Measurements from ENCODE around the gene CXorf38.
A peak's percentile ranks its signal among the peaks of the same experiment; 100 is the strongest.

Gene CXorf38, protein sequence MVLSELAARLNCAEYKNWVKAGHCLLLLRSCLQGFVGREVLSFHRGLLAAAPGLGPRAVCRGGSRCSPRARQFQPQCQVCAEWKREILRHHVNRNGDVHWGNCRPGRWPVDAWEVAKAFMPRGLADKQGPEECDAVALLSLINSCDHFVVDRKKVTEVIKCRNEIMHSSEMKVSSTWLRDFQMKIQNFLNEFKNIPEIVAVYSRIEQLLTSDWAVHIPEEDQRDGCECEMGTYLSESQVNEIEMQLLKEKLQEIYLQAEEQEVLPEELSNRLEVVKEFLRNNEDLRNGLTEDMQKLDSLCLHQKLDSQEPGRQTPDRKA

GRCh38 chrX:40647307-40648197 lies at the start of gene CXorf38:
Gene CXorf38 (minus strand): TSS chrX:40647561. CDS start chrX:40647520, 41 bp downstream.
- peak; percentile 3 for DNase-seq

DNA sequence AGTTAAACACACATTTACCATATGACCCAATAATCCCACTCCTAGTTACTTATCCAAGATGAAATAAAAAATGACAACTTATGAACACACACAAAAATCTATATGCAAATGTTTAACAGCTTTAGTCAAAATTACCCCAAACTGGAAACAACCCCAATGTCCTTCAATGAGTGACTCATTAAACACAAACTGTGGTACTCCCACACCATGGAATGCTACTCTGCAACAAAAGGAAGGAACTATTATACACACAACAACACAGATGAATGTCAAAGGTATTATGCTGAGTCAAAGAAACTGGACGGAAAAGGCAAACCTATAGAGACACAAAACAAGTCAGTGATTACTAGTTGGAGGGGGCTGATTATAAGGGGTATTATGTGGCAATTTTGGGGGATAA lies 47.4 kb upstream of the CXorf38 start:
- no peak for DNase-seq

GRCh38 chrX:40688929-40689328 lies 41.6 kb upstream of the CXorf38 start:
- DNase-seq: no peak

DNA sequence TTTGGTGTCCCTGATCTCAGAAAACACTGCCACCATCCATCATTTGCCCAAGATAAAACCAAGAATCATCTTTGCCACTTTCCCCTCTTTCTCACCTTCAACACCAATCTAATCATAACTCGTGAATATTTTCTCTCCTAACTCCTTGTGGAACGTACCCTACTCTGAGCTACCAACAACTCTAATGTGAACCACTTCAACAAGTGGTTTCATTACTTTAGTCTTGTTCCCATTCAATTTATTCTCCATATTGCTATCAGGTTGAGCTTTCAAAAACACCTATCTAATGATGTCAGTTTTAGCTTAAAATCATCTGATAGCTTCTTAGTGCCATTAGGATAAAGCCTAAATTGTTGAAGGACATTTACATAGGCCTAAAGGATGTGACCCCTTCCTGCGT lies 39.8 kb upstream of the CXorf38 start:
- DNase-seq: no peak

DNA sequence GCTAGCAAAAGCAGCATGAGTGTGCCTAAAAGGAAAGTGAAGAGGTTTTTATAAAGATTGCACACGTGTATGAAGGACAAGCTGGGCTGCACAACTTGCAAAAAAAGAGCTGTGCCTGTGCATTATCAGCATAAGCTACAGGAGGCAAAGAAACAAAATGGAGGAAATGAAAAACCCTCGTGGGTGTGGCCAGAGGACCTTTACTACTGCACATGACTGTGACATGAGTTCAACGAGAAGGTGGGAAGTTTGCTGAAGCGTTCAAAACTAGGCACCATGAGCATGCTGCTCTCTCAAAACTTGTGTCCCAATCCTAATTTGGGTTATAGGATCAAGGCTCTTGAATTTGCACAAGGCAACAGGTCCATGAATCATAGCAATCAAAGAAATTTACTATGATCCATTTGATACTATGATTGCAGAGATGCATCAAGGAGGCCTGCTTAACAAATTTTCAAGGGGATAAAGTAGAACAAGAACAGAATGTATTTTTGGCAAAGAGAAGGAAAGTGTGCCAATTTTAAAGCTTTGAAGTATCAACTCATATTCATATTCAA lies 38.1 kb upstream of the CXorf38 start:
- DNase-seq: no peak

DNA sequence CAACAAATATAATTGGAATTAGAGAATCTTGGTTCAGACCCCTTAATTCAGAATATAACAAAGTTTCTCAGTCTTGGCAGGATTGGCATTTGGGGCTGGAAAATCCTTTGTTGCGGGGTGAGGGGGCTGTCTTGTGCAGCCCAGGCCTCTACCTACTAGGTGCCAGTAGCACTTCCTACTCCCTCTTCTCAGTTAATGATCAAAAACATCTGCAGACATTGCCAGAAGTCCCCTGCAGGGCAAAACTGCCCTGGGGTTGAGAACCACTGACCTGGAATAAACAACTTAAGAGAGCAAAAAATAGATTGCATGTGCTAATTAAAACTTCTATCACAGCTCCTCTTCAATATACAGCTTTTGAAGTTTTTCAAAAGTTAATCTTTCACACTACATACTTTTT lies 36.7 kb upstream of the CXorf38 start:
- no peak for DNase-seq

- no peak for DNase-seq
Measured at GRCh38 chrX:40683245-40683644, 35.9 kb upstream of the CXorf38 start.

DNA sequence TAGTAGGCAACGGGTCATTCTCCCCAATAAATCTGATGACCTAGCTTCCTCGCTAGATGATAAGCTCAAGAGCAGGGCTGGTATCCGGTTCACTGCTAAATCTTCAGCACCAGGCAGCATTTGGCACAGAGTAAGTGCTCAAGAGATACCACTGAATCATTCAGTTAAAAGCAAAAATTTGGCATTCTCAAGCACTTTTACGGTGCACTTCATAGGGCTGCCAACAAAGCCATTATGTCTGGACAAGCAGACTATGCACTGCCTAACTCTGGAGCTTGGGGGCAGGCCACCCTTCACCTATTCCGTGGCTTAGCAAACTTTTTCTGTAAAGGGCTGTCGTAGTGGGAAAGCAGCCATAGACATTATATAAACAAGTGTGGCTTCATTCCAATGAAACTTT lies 23.8 kb upstream of the CXorf38 start:
- DNase-seq: no peak

DNA sequence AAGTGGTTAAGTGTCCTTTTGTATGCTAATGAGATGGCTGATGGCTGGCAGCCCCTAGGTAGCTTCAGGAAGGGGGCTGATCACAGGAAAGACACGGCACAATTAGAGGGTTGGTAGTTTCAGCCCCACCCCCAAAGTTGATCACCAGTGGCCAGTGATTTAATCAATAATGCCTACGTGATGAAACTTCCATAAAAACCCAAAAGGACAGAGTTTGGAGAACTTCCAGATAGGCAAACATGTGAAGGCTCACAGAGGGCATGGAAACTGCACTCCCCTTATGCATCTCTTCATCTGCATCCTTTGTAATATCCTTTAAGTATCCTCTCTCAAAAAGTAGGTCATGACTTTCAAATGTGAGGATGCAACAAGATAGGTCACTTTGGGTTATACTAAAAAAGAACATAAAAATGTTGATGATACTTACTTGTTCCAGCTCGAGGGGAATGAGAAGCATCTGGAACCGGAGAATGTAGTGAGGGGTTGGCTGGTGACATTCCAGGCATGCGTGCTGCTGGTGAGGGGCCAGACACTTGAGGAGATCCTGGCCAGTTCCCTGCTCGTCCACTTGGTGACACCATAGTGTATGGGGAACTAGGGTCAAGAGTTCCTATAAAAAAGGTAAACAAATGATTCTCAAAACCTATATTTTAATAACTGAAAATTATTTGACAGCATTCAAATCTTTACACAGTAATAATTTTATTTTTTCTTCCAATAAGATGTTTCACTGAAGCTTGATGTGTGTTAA lies 16.7 kb upstream of the CXorf38 start:
- no peak for DNase-seq

GRCh38 chrX:40663078-40663740 lies 15.8 kb upstream of the CXorf38 start:
- DNase-seq: no peak

DNA sequence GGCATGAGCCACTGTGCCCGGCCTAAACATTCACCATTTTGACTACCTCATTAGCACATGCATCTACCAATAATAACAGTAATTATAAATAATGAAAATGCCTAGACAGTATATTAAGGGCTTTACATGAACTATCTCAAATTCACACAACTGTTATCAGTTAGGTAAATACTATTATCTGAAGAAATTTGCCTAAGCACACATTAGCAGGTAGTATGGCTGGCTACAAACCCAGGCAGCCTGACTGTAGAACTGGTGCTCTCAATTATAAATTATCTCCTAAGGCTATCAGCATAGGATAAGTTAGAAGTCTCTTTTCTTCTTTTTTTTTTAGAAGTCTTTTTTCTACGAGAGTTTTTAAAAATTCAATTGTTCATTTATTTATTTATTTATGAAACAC lies 14.1 kb upstream of the CXorf38 start:
- DNase-seq: no peak

DNA sequence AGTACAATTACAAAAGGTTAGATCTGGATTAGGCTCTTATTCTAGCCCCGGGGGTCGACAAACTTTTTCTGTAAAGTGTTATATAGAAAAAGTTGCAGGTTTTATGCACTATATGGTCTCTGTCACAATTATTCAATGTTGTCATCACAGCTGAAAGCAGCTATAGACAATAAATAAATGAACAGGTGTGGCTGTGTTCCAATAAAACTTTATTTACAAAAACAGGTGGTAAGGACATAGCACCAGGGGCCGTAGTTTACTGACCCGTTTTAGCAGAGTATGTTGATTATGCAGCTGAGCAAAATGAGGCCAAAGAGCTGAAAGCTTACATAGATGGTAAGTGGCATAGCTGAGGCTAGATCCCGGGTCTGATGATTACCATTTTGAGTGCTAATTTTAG lies 13.0 kb upstream of the CXorf38 start:
- no peak for DNase-seq

DNA sequence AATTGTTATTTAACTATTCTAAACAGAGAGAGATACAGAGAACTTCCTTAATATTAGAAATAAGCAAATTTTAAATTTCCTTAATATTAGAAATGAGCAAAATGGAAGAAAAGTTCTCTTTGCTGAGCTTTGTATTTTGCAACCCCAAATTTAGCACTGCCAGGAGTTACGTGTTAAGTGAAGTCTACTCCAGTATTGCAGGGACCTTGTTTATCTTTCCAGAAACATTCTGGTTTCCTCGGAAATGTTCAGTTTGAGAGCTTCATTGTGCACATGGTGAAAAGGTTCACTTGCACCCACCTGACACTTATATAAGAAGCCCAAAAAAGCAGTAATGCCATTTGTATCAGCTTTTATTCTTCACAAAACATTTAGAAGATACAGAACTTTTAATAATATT lies 6.2 kb upstream of the CXorf38 start:
- DNase-seq: no peak

DNA sequence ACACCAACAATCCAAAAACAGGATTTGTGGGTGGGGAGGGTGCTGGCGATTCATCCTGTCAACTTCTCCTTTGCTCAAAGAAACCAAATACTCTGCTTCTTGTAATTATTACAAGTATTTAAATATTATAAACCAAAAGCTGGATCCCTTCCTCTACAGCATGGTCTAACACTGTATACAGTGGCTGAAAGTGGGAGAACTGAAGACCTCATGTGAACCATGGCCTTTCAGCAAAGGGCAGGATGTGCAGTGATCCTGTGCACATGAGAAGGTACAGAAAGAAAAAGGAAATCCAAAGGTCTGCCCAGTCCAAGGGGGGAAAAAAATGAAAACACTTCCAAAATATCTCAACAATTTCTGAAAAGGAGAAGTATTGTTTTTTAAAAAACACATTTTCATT lies 5.3 kb upstream of the CXorf38 start:
- DNase-seq: no peak

GRCh38 chrX:40651620-40652223 lies 4.4 kb upstream of the CXorf38 start:
- no peak for DNase-seq

- no peak for DNase-seq
Measured at GRCh38 chrX:40646489-40647306, 663 bp downstream of the CXorf38 start.

DNA sequence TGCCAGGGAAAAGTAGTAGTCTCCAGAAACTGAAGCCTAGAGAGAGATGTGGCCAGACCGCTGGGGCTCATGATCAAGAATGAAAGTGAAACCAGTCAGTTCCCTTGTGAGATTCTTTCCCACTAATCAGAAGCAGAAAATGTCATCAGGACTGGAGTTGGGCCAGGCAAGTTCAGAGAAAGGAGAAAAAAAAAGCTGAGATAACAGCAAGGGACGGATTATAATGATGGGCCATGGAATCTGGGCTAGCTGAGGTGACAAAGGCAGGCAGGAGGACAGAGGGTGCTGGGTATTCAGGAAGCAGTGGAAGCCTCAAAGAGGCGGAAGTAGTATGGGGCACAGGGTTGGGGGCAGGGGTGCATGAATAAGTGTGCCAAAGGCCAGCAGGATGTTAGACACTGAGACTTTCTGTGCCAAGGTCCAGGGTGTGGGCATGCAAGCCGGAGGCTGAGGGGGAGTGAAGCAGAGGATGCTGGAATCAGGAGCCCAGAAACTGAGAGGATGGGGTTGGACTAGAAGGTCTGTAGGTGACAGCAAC lies 2.5 kb downstream of the CXorf38 start:
- no peak for DNase-seq

GRCh38 chrX:40644176-40644575 lies 3.2 kb downstream of the CXorf38 start:
- no peak for DNase-seq

- DNase-seq: no peak
Measured at GRCh38 chrX:40637687-40638086, 9.7 kb downstream of the CXorf38 start.

DNA sequence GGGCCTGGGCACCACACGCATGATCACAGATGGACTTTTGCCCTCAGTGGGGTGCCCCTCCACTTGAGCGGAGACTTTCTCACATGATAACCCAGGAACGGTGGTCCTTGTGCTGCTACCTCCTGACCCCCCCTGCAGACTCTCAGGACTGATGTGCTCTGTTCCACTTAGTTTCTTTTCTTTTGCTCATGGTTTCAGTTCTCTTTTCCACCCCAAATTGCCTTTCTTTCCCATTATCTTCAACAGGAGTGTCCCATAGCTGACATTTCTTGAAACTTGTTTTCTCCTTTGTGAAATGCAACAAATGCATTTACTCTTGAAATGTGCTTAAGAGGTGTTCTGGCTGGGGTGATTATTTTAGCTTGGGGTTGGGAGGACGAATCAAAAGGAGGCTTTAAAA lies 15.2 kb downstream of the CXorf38 start:
- no peak for DNase-seq

DNA sequence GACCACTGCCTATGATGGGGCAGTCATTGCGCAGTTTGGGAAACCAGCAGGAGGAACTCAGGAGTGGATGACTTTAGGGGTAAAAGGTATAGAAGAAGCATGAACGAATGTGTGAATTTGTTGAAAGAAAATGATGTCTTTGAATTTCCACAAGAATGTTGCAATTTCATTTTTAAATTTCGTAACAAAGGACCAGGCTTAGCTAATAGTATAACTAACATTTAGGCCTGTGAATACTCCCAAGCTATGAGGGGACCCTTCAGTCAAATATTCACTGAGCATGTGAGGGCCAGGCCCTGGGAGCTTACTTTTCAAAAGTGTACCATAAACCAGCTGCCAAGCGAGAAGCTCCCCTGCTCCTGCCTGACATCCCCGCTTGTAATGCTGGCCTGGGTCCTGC lies 18.9 kb downstream of the CXorf38 start:
- DNase-seq: no peak

Measured in cortex of kidney (tissue), 1 donor.